ENCODE results near the gene ARV1.
"Not testable (repeated sequence)": the region's sequence is repeated elsewhere in the genome, so short reads cannot be mapped to it uniquely, and the experiment has no call there.

ARV1 gene

DNA sequence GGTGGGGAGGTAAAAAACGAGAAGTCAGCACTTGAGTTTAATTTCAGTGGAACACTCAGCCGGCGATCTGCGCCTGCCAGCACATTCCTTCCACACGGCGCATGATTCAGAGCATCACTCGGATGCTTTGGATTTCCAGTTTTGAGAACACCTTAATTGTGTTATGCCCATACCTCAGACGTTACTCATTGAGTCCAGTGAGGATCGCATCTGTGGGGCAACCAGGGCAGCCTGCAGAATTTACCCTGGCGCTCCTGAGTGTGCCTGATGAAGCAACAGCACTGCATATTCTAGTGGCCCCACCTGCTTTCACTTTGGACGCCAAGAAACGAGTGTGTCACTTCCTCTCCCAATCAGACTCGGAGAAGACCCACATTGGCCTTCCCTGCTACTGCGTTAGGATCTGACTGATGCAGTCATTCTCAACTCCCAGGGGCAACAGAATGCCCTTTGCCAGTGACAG lies 41.3 kb downstream of the ARV1 start:
- Mint-ChIP-seq H3K27ac (peak overlapping the region; percentile 43), H3K4me3 (peak overlapping the region; percentile 36), H3K9me3 (no peaks in the 10 kb centered on the region), H3K36me3 (ENCODE audit: low read depth) (peaks cover 2% of the 10 kb centered on the region), H3K27me3 (ENCODE audit: low read depth) (no peaks in the 10 kb centered on the region), H3K4me1 (ENCODE audit: low read depth) (peaks cover 14% of the 10 kb centered on the region)

DNA sequence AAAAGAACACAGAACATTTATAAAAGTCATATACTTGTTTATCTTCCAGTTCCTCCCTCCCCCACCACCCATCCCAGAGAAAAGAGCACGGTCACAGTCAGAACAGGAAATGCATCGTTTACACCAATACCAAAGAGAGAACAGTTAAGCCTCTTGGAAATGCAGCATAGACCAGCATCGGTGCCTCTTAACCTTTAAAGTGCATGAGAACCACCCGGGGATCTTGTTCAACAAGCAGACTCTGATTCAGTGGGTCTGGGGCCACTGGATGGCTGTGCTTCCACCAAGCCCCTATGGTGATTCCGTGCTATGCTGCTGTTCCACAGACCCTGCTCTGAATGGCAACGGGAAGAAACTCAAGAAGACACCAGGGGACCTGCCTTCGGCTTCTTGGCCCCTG lies 41.9 kb downstream of the ARV1 start:
- Mint-ChIP-seq H3K9me3 (no peaks in the 10 kb centered on the region), H3K27ac (peak overlapping the region; percentile 43), H3K27me3 (ENCODE audit: low read depth) (no peaks in the 10 kb centered on the region), H3K4me1 (ENCODE audit: low read depth) (peaks cover 14% of the 10 kb centered on the region), H3K36me3 (ENCODE audit: low read depth) (peaks cover 3% of the 10 kb centered on the region), H3K4me3 (peak overlapping the region; percentile 36)

- no peak overlapping the region for H3K4me3 Mint-ChIP-seq
- H3K27ac Mint-ChIP-seq = no peak overlapping the region
- H3K36me3 Mint-ChIP-seq (ENCODE audit: low read depth) = peaks cover 3% of the 10 kb centered on the region
- no peaks in the 10 kb centered on the region for H3K27me3 Mint-ChIP-seq (ENCODE audit: low read depth)
- H3K9me3 Mint-ChIP-seq = no peaks in the 10 kb centered on the region
- peaks cover 14% of the 10 kb centered on the region for H3K4me1 Mint-ChIP-seq (ENCODE audit: low read depth)
Measured at GRCh38 chr1:231021540-231022031, 42.7 kb downstream of the ARV1 start.

DNA sequence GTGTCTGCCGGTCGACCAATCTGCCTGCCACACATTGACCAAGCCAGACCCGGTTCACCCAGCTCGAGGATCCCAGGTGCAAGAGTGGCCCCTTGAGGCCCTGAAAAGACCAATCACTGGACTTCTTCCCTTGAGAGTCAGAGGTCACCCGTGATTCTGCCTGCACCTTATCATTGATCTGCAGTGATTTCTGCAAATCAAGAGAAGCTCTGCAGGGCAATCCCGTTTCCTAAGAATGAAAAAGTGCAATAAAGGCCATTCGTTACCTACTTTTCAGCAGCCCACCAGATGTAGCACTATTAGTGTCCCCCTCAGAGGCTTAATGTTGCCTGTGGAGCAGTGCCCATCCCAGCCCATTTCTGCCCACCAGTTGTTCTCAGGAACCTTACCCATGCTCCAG lies 43.6 kb downstream of the ARV1 start:
- H3K36me3 Mint-ChIP-seq (ENCODE audit: low read depth); H3K27ac Mint-ChIP-seq; H3K9me3 Mint-ChIP-seq; H3K27me3 Mint-ChIP-seq (ENCODE audit: low read depth); H3K4me3 Mint-ChIP-seq: not testable (repeated sequence)
- peaks cover 14% of the 10 kb centered on the region for H3K4me1 Mint-ChIP-seq (ENCODE audit: low read depth)

DNA sequence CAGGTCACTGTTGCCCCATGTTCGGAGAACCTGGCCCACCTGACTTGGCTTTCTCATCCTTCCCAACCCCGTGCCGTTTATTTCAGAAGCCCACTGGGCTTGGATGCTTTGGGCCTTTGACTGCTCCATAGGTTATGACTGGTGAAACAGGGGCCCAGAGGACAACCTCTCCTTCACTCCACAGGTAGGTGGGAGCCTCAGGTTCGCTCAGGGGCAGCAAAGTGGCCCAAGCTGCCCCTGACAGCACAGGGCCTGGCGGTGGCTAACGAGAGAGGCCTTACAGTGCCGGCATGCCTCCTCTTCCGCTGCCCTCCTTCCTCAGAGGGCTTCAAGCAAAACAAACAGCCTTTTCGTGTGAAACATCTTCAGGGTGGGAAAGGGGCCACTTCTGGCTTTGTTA lies 44.3 kb downstream of the ARV1 start:
- Mint-ChIP-seq H3K36me3 (ENCODE audit: low read depth) (peaks cover 3% of the 10 kb centered on the region), H3K27me3 (ENCODE audit: low read depth) (no peaks in the 10 kb centered on the region), H3K9me3 (no peaks in the 10 kb centered on the region), H3K4me3 (no peak overlapping the region), H3K4me1 (ENCODE audit: low read depth) (peaks cover 14% of the 10 kb centered on the region), H3K27ac (no peak overlapping the region)

- H3K9me3 Mint-ChIP-seq = no peaks in the 10 kb centered on the region
- H3K27ac Mint-ChIP-seq = no peak overlapping the region
Measured at GRCh38 chr1:231026576-231026975, 47.7 kb downstream of the ARV1 start.

DNA sequence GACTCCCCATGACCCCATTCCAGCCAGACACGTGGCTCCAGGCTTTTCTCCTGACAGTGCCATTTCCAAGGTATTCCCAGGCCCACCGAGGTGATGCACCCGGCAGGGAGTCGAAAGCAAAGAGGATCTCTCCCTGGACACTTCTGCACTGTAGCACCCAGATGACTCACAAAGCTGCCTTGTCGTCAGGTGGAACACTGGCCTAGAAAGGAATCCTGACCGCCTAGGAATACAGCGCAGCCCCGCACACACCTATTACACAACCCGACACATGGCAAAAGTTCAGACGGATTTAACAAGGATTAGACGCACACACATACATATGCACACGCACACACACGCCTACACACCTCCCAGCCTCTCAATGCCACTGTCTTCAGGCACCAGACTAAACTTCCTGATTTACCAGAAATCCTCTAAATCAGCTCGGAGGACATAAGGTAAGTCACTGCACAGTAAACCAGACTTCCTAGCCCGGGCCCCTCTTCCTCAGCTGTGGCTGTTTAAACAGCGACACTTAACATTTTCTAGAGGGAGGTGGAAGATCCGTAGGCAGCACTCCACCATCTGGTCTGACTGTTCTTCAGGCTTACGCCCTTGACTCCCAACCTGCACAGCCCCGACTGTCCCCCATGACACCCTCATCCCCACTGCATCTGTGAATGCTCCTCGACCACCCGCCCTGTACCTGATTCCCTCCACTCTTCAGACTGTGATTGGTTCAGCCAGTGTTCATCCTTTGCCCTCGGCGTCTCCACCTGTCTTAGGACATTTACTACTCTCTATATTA lies 48.4 kb downstream of the ARV1 start:
- peaks cover 4% of the 10 kb centered on the region for H3K4me1 Mint-ChIP-seq (ENCODE audit: low read depth)
- H3K4me3 Mint-ChIP-seq = no peak overlapping the region
- no peaks in the 10 kb centered on the region for H3K9me3 Mint-ChIP-seq
- no peaks in the 10 kb centered on the region for H3K27me3 Mint-ChIP-seq (ENCODE audit: low read depth)
- H3K27ac Mint-ChIP-seq = no peak overlapping the region
- peaks cover 1% of the 10 kb centered on the region for H3K36me3 Mint-ChIP-seq (ENCODE audit: low read depth)

More at GRCh38 chr1:231026576-231026975, 47.7 kb downstream of the ARV1 start:
- no peaks in the 10 kb centered on the region for H3K27me3 Mint-ChIP-seq (ENCODE audit: low read depth)
- H3K4me1 Mint-ChIP-seq (ENCODE audit: low read depth) = peaks cover 4% of the 10 kb centered on the region
- H3K4me3 Mint-ChIP-seq = no peak overlapping the region
- H3K36me3 Mint-ChIP-seq (ENCODE audit: low read depth) = peaks cover 1% of the 10 kb centered on the region

DNA sequence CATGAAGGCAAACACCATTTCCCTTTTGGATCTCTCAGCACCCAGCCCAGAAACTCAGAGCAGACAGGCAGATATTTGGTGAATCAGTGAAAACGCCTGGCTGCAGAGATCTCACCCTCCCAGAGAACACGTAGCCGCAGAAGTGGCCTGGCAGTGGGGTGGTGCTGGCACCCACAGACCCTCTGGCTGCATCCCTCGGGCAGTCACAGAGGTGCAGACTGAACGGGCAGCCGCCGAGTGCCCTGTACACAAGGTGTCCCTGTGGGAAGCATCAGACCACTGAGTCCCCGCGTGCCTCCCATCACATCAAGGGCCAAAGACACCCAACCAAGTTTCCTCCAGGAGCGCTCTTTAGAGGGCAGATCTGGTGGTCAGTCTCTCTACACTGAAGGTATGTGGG lies 49.1 kb downstream of the ARV1 start:
- Mint-ChIP-seq H3K4me1 (ENCODE audit: low read depth) (peaks cover 4% of the 10 kb centered on the region), H3K4me3 (no peak overlapping the region), H3K27ac (no peak overlapping the region), H3K36me3 (ENCODE audit: low read depth) (peaks cover 1% of the 10 kb centered on the region), H3K27me3 (ENCODE audit: low read depth) (no peaks in the 10 kb centered on the region), H3K9me3 (no peaks in the 10 kb centered on the region)

GRCh38 chr1:231028682-231029081 lies 49.8 kb downstream of the ARV1 start:
- no peaks in the 10 kb centered on the region for H3K27me3 Mint-ChIP-seq (ENCODE audit: low read depth)
- no peaks in the 10 kb centered on the region for H3K9me3 Mint-ChIP-seq
- H3K27ac Mint-ChIP-seq = peak overlapping the region; percentile 26
- no peak overlapping the region for H3K4me3 Mint-ChIP-seq
- peaks cover 4% of the 10 kb centered on the region for H3K4me1 Mint-ChIP-seq (ENCODE audit: low read depth)
- peaks cover 1% of the 10 kb centered on the region for H3K36me3 Mint-ChIP-seq (ENCODE audit: low read depth)

DNA sequence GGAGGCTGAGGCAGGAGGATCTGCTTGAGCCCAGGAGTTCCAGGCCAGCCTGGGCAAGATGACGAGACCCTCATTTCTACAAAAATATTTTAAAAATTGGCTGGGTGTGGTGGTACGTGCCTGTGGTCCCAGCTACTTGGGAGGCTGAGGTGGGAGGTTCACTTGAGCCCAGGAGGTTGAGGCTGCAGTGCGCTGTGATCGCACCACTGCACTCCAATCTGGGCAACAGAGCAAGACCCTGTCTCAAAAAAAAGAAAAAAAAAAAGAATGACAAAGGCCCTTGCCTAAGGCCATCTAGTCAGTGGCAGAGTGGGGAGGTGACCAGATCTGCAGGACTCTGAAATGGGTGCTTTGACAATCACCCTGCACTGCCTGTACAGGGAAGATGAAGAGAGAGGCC lies 50.4 kb downstream of the ARV1 start:
- not testable (repeated sequence) for H3K9me3 Mint-ChIP-seq; H3K36me3 Mint-ChIP-seq (ENCODE audit: low read depth); H3K4me1 Mint-ChIP-seq (ENCODE audit: low read depth); H3K4me3 Mint-ChIP-seq; H3K27me3 Mint-ChIP-seq (ENCODE audit: low read depth); H3K27ac Mint-ChIP-seq

DNA sequence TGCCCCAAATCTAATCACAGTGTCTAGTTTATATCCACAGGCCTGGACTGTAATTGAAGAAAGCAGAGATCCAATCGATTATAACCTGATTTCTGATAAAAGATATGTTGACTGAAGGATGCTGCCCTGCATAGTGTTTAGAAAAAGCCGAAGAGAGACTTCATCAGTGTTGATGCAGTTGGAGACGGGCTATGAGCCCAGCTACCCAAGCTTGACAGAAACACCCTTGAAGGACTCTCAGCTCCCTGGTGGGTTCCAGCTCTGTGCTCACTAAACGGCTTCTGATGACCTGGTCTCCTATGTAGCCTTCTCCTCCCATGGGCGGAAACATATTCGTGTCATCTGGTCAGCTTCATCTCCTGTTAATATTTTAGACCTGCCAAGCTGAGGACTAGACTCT lies 50.9 kb downstream of the ARV1 start:
- Mint-ChIP-seq H3K4me1 (ENCODE audit: low read depth) (peaks cover 4% of the 10 kb centered on the region), H3K4me3 (no peak overlapping the region), H3K27me3 (ENCODE audit: low read depth) (no peaks in the 10 kb centered on the region), H3K36me3 (ENCODE audit: low read depth) (peaks cover 1% of the 10 kb centered on the region), H3K27ac (no peak overlapping the region), H3K9me3 (no peaks in the 10 kb centered on the region)

DNA sequence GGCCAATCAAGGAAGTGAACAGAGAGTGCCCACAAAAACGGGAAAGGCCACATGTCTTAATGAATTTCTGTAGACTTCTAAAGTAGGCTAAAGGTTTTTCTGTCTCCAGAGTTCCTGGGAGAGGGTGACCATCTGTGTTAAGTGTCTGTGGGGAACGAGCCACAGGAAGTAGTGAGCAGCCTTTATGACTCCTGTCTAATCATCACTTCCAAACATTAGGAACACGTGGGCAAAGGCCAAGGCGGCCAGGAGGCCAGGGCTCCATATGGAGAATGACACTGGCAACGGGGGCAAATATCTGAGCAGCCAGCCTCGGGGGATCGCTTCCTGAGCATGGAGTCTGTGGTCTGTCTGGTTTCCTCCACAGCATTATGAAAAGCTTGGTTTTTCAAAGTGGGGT lies 54.1 kb downstream of the ARV1 start:
- Mint-ChIP-seq H3K27ac (no peak overlapping the region), H3K4me1 (ENCODE audit: low read depth) (peaks cover 19% of the 10 kb centered on the region), H3K27me3 (ENCODE audit: low read depth) (no peaks in the 10 kb centered on the region), H3K4me3 (no peak overlapping the region), H3K36me3 (ENCODE audit: low read depth) (peaks cover 7% of the 10 kb centered on the region), H3K9me3 (no peaks in the 10 kb centered on the region)

DNA sequence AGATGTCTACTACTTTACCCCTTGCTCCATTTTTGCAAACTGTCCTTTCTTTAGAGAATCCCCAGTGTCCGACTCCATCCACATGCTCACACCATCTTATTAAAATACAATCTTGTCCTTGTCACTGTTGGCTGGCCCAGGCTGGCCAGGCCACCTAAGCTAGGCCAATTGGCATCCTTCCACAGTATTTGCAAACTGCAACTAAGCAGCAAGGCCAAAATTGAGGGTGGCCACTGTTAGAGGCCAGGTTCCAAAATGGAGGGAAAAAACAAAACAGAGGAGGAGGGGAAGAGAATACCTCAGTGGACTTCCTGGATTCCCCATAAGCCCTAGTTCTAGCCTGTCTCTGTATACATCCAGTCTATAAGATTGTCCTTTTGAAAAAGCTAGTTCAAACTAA lies 56.9 kb downstream of the ARV1 start:
- Mint-ChIP-seq H3K27ac (no peak overlapping the region), H3K4me3 (no peak overlapping the region), H3K9me3 (no peaks in the 10 kb centered on the region), H3K36me3 (ENCODE audit: low read depth) (peaks cover 9% of the 10 kb centered on the region), H3K27me3 (ENCODE audit: low read depth) (no peaks in the 10 kb centered on the region), H3K4me1 (ENCODE audit: low read depth) (peaks cover 24% of the 10 kb centered on the region)

GRCh38 chr1:231036416-231036815 lies 57.5 kb downstream of the ARV1 start:
- peaks cover 9% of the 10 kb centered on the region for H3K36me3 Mint-ChIP-seq (ENCODE audit: low read depth)

More at GRCh38 chr1:231036416-231036815, 57.5 kb downstream of the ARV1 start:
- no peak overlapping the region for H3K27ac Mint-ChIP-seq
- peaks cover 28% of the 10 kb centered on the region for H3K4me1 Mint-ChIP-seq (ENCODE audit: low read depth)
- no peak overlapping the region for H3K4me3 Mint-ChIP-seq
- H3K27me3 Mint-ChIP-seq (ENCODE audit: low read depth) = peaks cover 4% of the 10 kb centered on the region
- H3K9me3 Mint-ChIP-seq = no peaks in the 10 kb centered on the region

Measured in T-helper 1 cell treated with Interleukin-12 subunit alpha and Interleukin-12 subunit beta and Interleukin-4 antibody, amounts not matched to agents 30 μg/mL and 1 μg/mL, for 36 hours (primary cell).